ENCODE measurements around the gene RABGEF1.
"Not testable (repeated sequence)": the region's sequence is repeated elsewhere in the genome, so short reads cannot be mapped to it uniquely, and the experiment has no call there.

RABGEF1 gene

GRCh38 chr7:66700633-66701131 is 39.9 kb upstream of the RABGEF1 start:
- H2AFZ ChIP-seq (ENCODE audit: low read depth, low read length): no peak overlapping the region
- H3K9ac ChIP-seq (ENCODE audit: low read length): no peak overlapping the region
- no peak overlapping the region for H3K4me3 ChIP-seq (ENCODE audit: low read length)
- H3K4me1 ChIP-seq (ENCODE audit: low read length): no peaks in the 10 kb centered on the region
- no peaks in the 10 kb centered on the region for H3K9me3 ChIP-seq (ENCODE audit: insufficient read depth, low read length)
- no peaks in the 10 kb centered on the region for H3K36me3 ChIP-seq (replicated peaks; ENCODE audit: low read depth, low read length)
- H3K4me2 ChIP-seq (ENCODE audit: low read length): no peak overlapping the region
- no peak overlapping the region for H3K27ac ChIP-seq (ENCODE audit: low read length)
- H3K27me3 ChIP-seq (ENCODE audit: low read depth, low read length): no peaks in the 10 kb centered on the region
- no peaks in the 10 kb centered on the region for H3K79me2 ChIP-seq (ENCODE audit: low read length)
- no peaks in the 10 kb centered on the region for H4K20me1 ChIP-seq (ENCODE audit: insufficient read depth, low read length)
- TF ChIP-seq CTCF (IDR thresholded peaks at IDR 0.05; ENCODE audit: low read depth, low read length) (no peak), EZH2phosphoT487 (IDR thresholded peaks at IDR 0.05; ENCODE audit: low read depth) (no peak)

- Histone ChIP-seq H3K79me2 (ENCODE audit: low read length) (no peaks in the 10 kb centered on the region), H4K20me1 (ENCODE audit: insufficient read depth, low read length) (no peaks in the 10 kb centered on the region), H2AFZ (ENCODE audit: low read depth, low read length) (no peak overlapping the region), H3K9me3 (ENCODE audit: insufficient read depth, low read length) (no peaks in the 10 kb centered on the region), H3K4me1 (ENCODE audit: low read length) (no peaks in the 10 kb centered on the region), H3K36me3 (replicated peaks; ENCODE audit: low read depth, low read length) (no peaks in the 10 kb centered on the region), H3K4me2 (ENCODE audit: low read length) (no peak overlapping the region), H3K4me3 (ENCODE audit: low read length) (no peak overlapping the region), H3K27ac (ENCODE audit: low read length) (no peak overlapping the region), H3K27me3 (ENCODE audit: low read depth, low read length) (no peaks in the 10 kb centered on the region), H3K9ac (ENCODE audit: low read length) (no peak overlapping the region)
- TF ChIP-seq CTCF (IDR thresholded peaks at IDR 0.05; ENCODE audit: low read depth, low read length) (no peak), EZH2phosphoT487 (IDR thresholded peaks at IDR 0.05; ENCODE audit: low read depth) (no peak)
Measured at GRCh38 chr7:66707825-66708224, 32.7 kb upstream of the RABGEF1 start.

GRCh38 chr7:66710752-66711151 is 29.8 kb upstream of the RABGEF1 start:
- not testable (repeated sequence) for H3K4me2 ChIP-seq (ENCODE audit: low read length); H3K79me2 ChIP-seq (ENCODE audit: low read length); H3K36me3 ChIP-seq (replicated peaks; ENCODE audit: low read depth, low read length); H3K9ac ChIP-seq (ENCODE audit: low read length); H3K27ac ChIP-seq (ENCODE audit: low read length); H3K4me1 ChIP-seq (ENCODE audit: low read length); H2AFZ ChIP-seq (ENCODE audit: low read depth, low read length); H3K27me3 ChIP-seq (ENCODE audit: low read depth, low read length); H4K20me1 ChIP-seq (ENCODE audit: insufficient read depth, low read length); H3K4me3 ChIP-seq (ENCODE audit: low read length)
- H3K9me3 ChIP-seq (ENCODE audit: insufficient read depth, low read length): peaks cover 11% of the 10 kb centered on the region; the same call in 1 of the 2 replicates

GRCh38 chr7:66713687-66714086 is 26.8 kb upstream of the RABGEF1 start:
- Histone ChIP-seq H3K79me2 (ENCODE audit: low read length) (no peaks in the 10 kb centered on the region), H3K4me1 (ENCODE audit: low read length) (no peaks in the 10 kb centered on the region), H3K4me3 (ENCODE audit: low read length) (no peak overlapping the region), H4K20me1 (ENCODE audit: insufficient read depth, low read length) (no peaks in the 10 kb centered on the region), H3K27ac (ENCODE audit: low read length) (no peak overlapping the region), H3K27me3 (ENCODE audit: low read depth, low read length) (no peaks in the 10 kb centered on the region), H3K36me3 (replicated peaks; ENCODE audit: low read depth, low read length) (peaks cover 4% of the 10 kb centered on the region), H3K9ac (ENCODE audit: low read length) (no peak overlapping the region), H2AFZ (ENCODE audit: low read depth, low read length) (no peak overlapping the region), H3K9me3 (ENCODE audit: insufficient read depth, low read length) (peaks cover 11% of the 10 kb centered on the region; the same call in 1 of the 2 replicates), H3K4me2 (ENCODE audit: low read length) (no peak overlapping the region)
- TF ChIP-seq CTCF (IDR thresholded peaks at IDR 0.05; ENCODE audit: low read depth, low read length) (no peak), EZH2phosphoT487 (IDR thresholded peaks at IDR 0.05; ENCODE audit: low read depth) (no peak)

- not testable (repeated sequence) for H3K79me2 ChIP-seq (ENCODE audit: low read length); H3K36me3 ChIP-seq (replicated peaks; ENCODE audit: low read depth, low read length); H3K9ac ChIP-seq (ENCODE audit: low read length)
Measured at GRCh38 chr7:66716634-66717033, 23.9 kb upstream of the RABGEF1 start.

More at GRCh38 chr7:66716634-66717033, 23.9 kb upstream of the RABGEF1 start:
- H3K27me3 ChIP-seq (ENCODE audit: low read depth, low read length); H3K27ac ChIP-seq (ENCODE audit: low read length); H3K4me1 ChIP-seq (ENCODE audit: low read length); H4K20me1 ChIP-seq (ENCODE audit: insufficient read depth, low read length); H2AFZ ChIP-seq (ENCODE audit: low read depth, low read length); H3K4me2 ChIP-seq (ENCODE audit: low read length); H3K4me3 ChIP-seq (ENCODE audit: low read length): not testable (repeated sequence)
- peaks cover 11% of the 10 kb centered on the region; the same call in 1 of the 2 replicates for H3K9me3 ChIP-seq (ENCODE audit: insufficient read depth, low read length)
